Naive B cell (primary cell): ENCODE data around the gene CWF19L2. TPM values are rescaled to one million over a fixed set of nuclear protein-coding genes. Genes with fewer than 3 reads are reported as not detected.

Source experiments
- ATAC-seq, 2 donors: fragments of 150-1000 bp; cut with Tn5 transposase; 2 replicates each; pipeline ENCODE4 v1.10.0; 2021; ENCODE audit warnings: low read depth in 2 of 2, mild to moderate bottlenecking in 2 of 2, moderate library complexity in 2 of 2
- DNase-seq: peaks from one replicate; pipeline ENCODE4 v3.0.0; 2022
- H3K27ac Mint-ChIP-seq, 6 donors: one replicate each; pipeline ENCODE4 v1.8.0; 2020 to 2022; ENCODE audit warnings: mild to moderate bottlenecking in 6 of 6, mixed read lengths in 6 of 6, moderate library complexity in 5 of 6, inconsistent platforms in 2 of 6
- H3K27me3 Mint-ChIP-seq, 3 donors: one replicate each; pipeline ENCODE4 v1.8.0; 2021 to 2022; ENCODE audit warnings: mixed read lengths in 3 of 3, mild to moderate bottlenecking in 1 of 3
- H3K36me3 Mint-ChIP-seq, 2 donors: one replicate each; pipeline ENCODE4 v1.8.0; 2020 to 2022; ENCODE audit warnings: mixed read lengths in 2 of 2, inconsistent platforms in 1 of 2, mild to moderate bottlenecking in 1 of 2
- H3K4me1 Mint-ChIP-seq, 3 donors: one replicate each; pipeline ENCODE4 v1.8.0; 2020 to 2022; ENCODE audit warnings: mixed read lengths in 3 of 3, inconsistent platforms in 1 of 3, mild to moderate bottlenecking in 1 of 3, moderate library complexity in 1 of 3
- H3K4me3 Mint-ChIP-seq, 8 donors: one replicate each; pipeline ENCODE4 v1.8.0; 2020 to 2022; ENCODE audit warnings: mild to moderate bottlenecking in 8 of 8, mixed read lengths in 8 of 8, moderate library complexity in 8 of 8, inconsistent platforms in 2 of 8
- H3K9me3 Mint-ChIP-seq, 7 donors: one replicate each; pipeline ENCODE4 v1.8.0; 2020 to 2022; ENCODE audit warnings: mixed read lengths in 7 of 7, mild to moderate bottlenecking in 5 of 7, inconsistent platforms in 2 of 7, moderate library complexity in 1 of 7
- polyA plus RNA-seq, 6 donors: library from polyadenylated mRNA; unstranded; fragments of 300-500 nt; fragmentation: Illumina TruSeq; gene quantifications; one replicate each; pipeline ENCODE4 v1.2.3, GENCODE V29; 2021; ENCODE audit warnings: low read depth in 6 of 6

Gene CWF19L2
- polyA plus RNA-seq, 6 donors from 2014 or later = 5.3 to 12.3 (median 10.1) TPM

DNA sequence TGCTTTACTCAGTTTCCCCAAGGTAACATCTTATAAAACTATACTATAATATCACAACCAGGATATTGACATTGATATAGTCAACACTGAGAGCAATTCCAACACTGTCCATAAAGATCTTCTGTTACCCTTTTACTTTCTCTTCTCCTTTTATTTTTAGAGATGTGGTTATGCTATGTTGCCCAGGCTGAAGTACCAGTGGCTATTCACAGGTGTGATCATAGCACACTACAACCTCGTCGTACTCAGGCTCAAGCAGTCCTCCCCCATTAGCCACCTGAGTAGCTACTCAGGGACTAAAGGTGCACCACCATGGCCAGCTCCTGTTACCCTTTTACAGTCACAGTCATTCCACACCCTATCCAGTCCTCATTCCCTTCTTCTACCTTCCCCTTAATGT lies 119.7 kb downstream of the CWF19L2 start:
- Mint-ChIP-seq H3K4me1 (peaks cover 14 to 23% (median 16%) of the 10 kb centered on the region in 3 donors), H3K27me3 (no peaks in the 10 kb centered on the region), H3K27ac (peak overlapping the region in 3 of 6 donors; percentile 57 to 91 (median 64)), H3K36me3 (peaks cover 10 to 32% of the 10 kb centered on the region in 2 donors), H3K4me3 (no peak overlapping the region), H3K9me3 (peaks cover 0 to 5% (median 0%) of the 10 kb centered on the region in 7 donors)
- ATAC-seq = peak; percentile 45 to 66
- peak; percentile 3 for DNase-seq

DNA sequence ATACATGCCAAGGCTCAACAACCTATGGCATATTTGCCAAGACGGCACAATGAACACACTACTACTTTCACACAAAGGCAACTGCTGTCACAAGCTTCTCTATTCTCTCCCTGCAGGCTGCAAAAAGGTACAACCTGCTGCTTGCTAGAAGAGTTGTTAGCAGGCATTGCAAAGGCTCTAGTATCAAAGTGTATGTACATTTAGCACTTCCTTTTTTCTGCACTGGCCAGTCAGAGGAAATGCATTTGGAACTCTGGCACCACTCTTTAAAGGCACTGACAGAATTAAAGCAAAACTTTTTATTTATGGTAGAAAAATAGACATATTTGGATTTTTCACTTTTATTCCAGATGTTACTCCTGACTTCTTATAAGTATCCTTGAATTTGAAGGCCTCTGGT lies 125.9 kb downstream of the CWF19L2 start:
- Mint-ChIP-seq H3K27ac (no peak overlapping the region), H3K27me3 (no peaks in the 10 kb centered on the region), H3K9me3 (no peaks in the 10 kb centered on the region), H3K36me3 (peaks cover 17 to 23% of the 10 kb centered on the region in 2 donors), H3K4me1 (no peaks in the 10 kb centered on the region), H3K4me3 (no peak overlapping the region)
- DNase-seq = no peak
- no peak for ATAC-seq

DNA sequence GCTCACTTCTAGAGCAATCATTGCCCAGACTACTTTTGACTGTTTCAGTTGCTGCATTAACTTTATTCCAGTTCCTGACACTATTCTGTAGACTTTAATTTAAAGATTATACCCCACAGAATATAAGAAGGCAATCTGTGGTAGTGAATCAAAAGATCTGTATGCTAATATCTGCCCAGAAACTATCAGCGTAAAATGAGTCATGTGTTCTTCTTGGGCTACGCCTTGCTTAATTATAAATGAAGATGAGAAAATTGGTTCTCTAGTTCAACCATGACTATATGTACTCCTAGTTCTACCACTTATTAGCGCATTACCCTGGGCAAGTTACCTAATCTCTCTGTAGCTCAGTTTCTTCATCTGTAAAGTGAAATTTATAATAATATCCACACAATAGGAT lies 128.5 kb downstream of the CWF19L2 start:
- peaks cover 0 to 3% (median 0%) of the 10 kb centered on the region in 7 donors for H3K9me3 Mint-ChIP-seq
- ATAC-seq (no peak), DNase-seq (no peak)
- no peak overlapping the region for H3K27ac Mint-ChIP-seq
- H3K4me3 Mint-ChIP-seq = no peak overlapping the region
- H3K4me1 Mint-ChIP-seq = no peaks in the 10 kb centered on the region
- H3K36me3 Mint-ChIP-seq = peaks cover 27% of the 10 kb centered on the region in 2 donors
- no peaks in the 10 kb centered on the region for H3K27me3 Mint-ChIP-seq

DNA sequence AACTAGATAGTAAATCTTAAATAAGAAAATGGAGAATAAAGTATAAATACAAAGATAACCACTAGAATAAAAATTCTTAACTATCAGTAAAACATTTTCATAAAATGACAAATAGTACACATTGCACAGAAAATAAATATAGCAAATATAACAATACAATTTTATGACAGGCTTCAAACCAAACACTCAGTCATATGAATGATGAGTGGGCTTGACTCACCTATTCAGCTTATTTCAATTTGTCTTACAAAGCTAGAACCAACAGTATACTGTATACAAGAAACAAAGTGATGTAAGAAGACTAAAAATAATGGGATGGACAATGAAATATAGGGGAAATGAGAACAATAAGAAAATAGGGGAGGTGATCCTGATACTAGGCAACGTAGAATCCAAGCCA lies 141.2 kb downstream of the CWF19L2 start:
- H3K27me3 Mint-ChIP-seq = no peaks in the 10 kb centered on the region
- no peaks in the 10 kb centered on the region for H3K4me1 Mint-ChIP-seq

DNA sequence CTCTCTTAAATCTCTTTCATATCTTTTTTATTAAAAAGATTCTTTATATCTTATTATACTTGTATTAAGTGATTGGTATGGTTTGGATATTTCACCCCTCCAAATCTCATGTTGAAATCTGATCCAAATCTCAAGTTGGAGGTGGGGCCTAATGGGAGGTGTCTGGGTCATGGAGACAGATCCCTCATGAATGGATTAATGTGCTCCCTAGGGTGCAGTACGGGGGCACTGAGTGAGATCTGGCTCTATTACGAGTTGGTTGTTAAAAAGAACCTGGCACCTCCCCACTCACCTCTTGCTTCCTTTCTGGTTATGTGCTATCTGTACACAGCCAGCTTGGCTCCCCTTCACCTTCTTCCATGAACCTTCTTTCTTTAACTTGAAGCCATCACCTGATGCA lies 149.6 kb downstream of the CWF19L2 start:
- no peak overlapping the region for H3K4me3 Mint-ChIP-seq
- H3K27me3 Mint-ChIP-seq = no peaks in the 10 kb centered on the region
- peaks cover 43 to 50% of the 10 kb centered on the region in 2 donors for H3K36me3 Mint-ChIP-seq
- no peak overlapping the region for H3K27ac Mint-ChIP-seq
- DNase-seq = no peak
- ATAC-seq = no peak
- no peaks in the 10 kb centered on the region for H3K4me1 Mint-ChIP-seq
- H3K9me3 Mint-ChIP-seq = peaks cover 0 to 3% (median 0%) of the 10 kb centered on the region in 7 donors

More for the DNA sequence above, 141.2 kb downstream of the CWF19L2 start:
- no peak for ATAC-seq
- Mint-ChIP-seq H3K9me3 (peaks cover 6 to 29% (median 20%) of the 10 kb centered on the region in 7 donors), H3K36me3 (peaks cover 49% of the 10 kb centered on the region in 2 donors), H3K4me3 (no peak overlapping the region), H3K27ac (no peak overlapping the region)
- DNase-seq = no peak

DNA sequence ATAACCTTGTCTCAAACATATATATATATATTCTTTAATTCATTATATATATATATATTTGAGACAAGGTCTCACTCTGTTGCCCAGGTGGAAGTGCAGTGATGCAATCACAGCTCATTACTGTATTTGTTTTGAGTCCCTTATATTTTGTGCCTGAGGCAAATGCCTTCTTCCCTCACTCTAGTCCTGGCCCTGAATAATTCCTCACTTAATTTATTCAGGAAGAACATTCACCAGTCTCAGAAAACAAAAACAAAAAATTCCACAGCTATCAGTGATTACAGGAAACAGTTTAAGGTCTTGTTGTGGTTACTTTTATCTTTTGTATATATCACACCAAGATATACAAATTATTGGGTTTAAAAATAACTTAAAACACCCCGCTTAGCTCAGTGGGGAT lies 155.7 kb downstream of the CWF19L2 start:
- ATAC-seq (no peak), DNase-seq (no peak)
- no peaks in the 10 kb centered on the region for H3K4me1 Mint-ChIP-seq
- peak overlapping the region in 1 of 6 donors; percentile 83 for H3K27ac Mint-ChIP-seq
- no peaks in the 10 kb centered on the region for H3K27me3 Mint-ChIP-seq
- H3K4me3 Mint-ChIP-seq = no peak overlapping the region
- H3K9me3 Mint-ChIP-seq = peaks cover 0 to 19% (median 12%) of the 10 kb centered on the region in 7 donors
- H3K36me3 Mint-ChIP-seq = peaks cover 37 to 45% of the 10 kb centered on the region in 2 donors

DNA sequence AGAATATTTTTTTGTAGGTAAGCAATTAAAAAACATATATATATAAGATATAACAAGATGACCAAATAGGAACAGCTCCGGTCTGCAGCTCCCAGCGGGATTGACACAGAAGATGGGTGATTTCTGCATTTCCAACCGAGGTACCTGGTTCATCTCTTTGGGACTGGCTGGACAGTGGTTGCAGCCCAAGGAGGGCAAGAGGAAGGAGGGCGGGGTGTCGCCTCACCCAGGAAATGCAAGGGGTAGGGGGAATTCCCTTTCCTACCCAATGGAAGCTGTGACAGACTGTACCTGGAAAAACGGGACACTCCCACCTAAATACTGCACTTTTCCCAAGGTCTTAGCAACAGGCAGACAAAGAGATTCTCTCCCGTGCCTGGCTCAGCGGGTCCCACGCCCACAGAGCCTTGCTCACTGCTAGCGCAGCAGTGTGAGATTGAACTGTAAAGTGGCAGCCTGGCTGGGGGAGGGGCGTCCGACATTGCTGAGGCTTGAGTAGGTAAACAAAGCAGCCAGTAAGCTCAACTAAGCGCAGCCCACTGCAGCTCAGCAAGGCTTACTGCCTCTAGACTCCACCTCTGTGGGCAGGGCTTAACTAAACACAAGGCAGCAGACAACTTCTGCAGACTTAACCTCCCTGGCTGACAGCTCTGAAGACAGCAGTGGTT lies 163.8 kb downstream of the CWF19L2 start:
- no peaks in the 10 kb centered on the region for H3K4me1 Mint-ChIP-seq
- H3K27ac Mint-ChIP-seq = no peak overlapping the region
- H3K9me3 Mint-ChIP-seq = peaks cover 10 to 39% (median 23%) of the 10 kb centered on the region in 7 donors
- no peaks in the 10 kb centered on the region for H3K27me3 Mint-ChIP-seq
- H3K4me3 Mint-ChIP-seq = no peak overlapping the region
- no peak for DNase-seq
- H3K36me3 Mint-ChIP-seq = peaks cover 38 to 46% of the 10 kb centered on the region in 2 donors
- no peak for ATAC-seq

DNA sequence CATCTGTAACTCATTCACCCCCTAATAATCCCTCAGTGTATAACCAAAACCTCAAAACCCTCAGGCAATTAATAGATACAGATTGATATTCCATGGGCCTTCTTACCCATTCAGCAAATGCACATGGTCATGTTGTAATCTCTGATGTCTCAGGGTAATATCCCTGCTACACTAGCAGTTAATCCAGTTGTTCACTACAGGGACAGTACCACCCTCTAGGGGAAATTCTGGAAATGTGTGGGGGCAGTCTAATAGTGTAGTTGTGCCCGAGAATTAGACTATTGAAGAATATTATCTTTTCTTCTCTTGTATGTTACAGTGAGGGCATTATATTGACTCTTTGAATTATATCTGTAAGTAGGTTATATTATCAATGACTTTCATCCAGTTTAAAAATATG lies 175.4 kb downstream of the CWF19L2 start:
- DNase-seq = no peak
- Mint-ChIP-seq H3K27ac (no peak overlapping the region), H3K27me3 (no peaks in the 10 kb centered on the region), H3K9me3 (peaks cover 8 to 43% (median 20%) of the 10 kb centered on the region in 7 donors), H3K4me1 (no peaks in the 10 kb centered on the region), H3K4me3 (peak overlapping the region in 1 of 8 donors; percentile 66), H3K36me3 (peaks cover 0 to 10% of the 10 kb centered on the region in 2 donors)
- ATAC-seq = no peak

Other genes starting within 250 kb of the CWF19L2 start
- 10 to 100 TPM in 2 of 6 donors, 1 to 10 TPM in 4; 3.8 to 13.0 (median 8.7) TPM for gene ALKBH8, start 107.9 kb upstream of the CWF19L2 start, polyA plus RNA-seq
- gene ELMOD1, start 133.3 kb upstream of the CWF19L2 start, polyA plus RNA-seq = not detected